Lower leg skin (tissue), 3 donors: ENCODE measurements around the gene OR5AK2.

Experiments used
- CTCF ChIP-seq, 3 donors: fragments of 450-650 bp; IDR thresholded peaks; one replicate each; pipeline ENCODE4 v1.5.1; 2016; ENCODE audit warnings: antibody characterized with exemption in 3 of 3, mild to moderate bottlenecking in 3 of 3, moderate library complexity in 2 of 3
- POLR2A ChIP-seq, 2 donors: fragments of 450-650 bp; IDR thresholded peaks; one replicate each; pipeline ENCODE4 v1.6.1; 2016 to 2017; ENCODE audit warnings: antibody characterized with exemption in 2 of 2, mild to moderate bottlenecking in 1 of 2, moderate library complexity in 1 of 2

- TF ChIP-seq POLR2A (IDR thresholded peaks at IDR 0.05) (no peak), CTCF (IDR thresholded peaks at IDR 0.05) (no peak)
Observed at GRCh38 chr11:57001674-57002401, 13.1 kb downstream of the OR5AK2 start.
